Mesenchymal stem cell (in vitro differentiated cells and primary cell): Measurements from ENCODE around the gene RNF13.

Experiments
- DNase-seq: peaks from one replicate; pipeline ENCODE4 v3.0.0-alpha.2; 2013
- H2AFZ ChIP-seq: one replicate; pipeline ENCODE4 v1.6.1; 2013; ENCODE audit warnings: low read depth, mild to moderate bottlenecking, control low read depth, inconsistent platforms, low read length, moderate library complexity
- H2AK5ac ChIP-seq: 2 replicates; pipeline ENCODE4 v1.6.1; 2013; ENCODE audit warnings: low read length, moderate library complexity, mild to moderate bottlenecking, inconsistent platforms; ENCODE audit not compliant: severe bottlenecking
- H2BK120ac ChIP-seq: one replicate; pipeline ENCODE4 v1.6.1; 2013; ENCODE audit warnings: low read depth, mild to moderate bottlenecking, inconsistent platforms, low read length, moderate library complexity
- H2BK12ac ChIP-seq, 2 experiments: one replicate each; pipeline ENCODE4 v1.6.1; 2013; ENCODE audit warnings: inconsistent platforms in 2 of 2, low read length in 2 of 2, mild to moderate bottlenecking in 2 of 2, moderate library complexity in 2 of 2, control low read depth in 1 of 2
- H2BK15ac ChIP-seq: one replicate; pipeline ENCODE4 v1.6.1; 2013; ENCODE audit warnings: mild to moderate bottlenecking, low read depth, inconsistent platforms; ENCODE audit not compliant: poor library complexity, severe bottlenecking
- H2BK5ac ChIP-seq: 2 replicates; pipeline ENCODE4 v1.6.1; 2013; ENCODE audit warnings: low read depth, mild to moderate bottlenecking, low read length, control low read depth, inconsistent platforms; ENCODE audit not compliant: poor library complexity, severe bottlenecking
- H3K14ac ChIP-seq, 2 experiments: one replicate each; pipeline ENCODE4 v1.6.1; 2013; ENCODE audit warnings: inconsistent platforms in 2 of 2, low read length in 2 of 2, control low read depth in 1 of 2, mild to moderate bottlenecking in 1 of 2, moderate library complexity in 1 of 2
- H3K18ac ChIP-seq, 2 experiments: one replicate each; pipeline ENCODE4 v1.6.1; 2013; ENCODE audit warnings: inconsistent platforms in 2 of 2, low read length in 2 of 2, control low read depth in 1 of 2, low read depth in 1 of 2, mild to moderate bottlenecking in 1 of 2
- H3K23ac ChIP-seq, 2 experiments: one replicate each; pipeline ENCODE4 v1.6.1; 2013; ENCODE audit warnings: inconsistent platforms in 2 of 2, low read length in 2 of 2, mild to moderate bottlenecking in 2 of 2, moderate library complexity in 2 of 2, control low read depth in 1 of 2
- H3K27ac ChIP-seq: 2 replicates; pipeline ENCODE4 v1.5.1; 2013; ENCODE audit warnings: mild to moderate bottlenecking, moderate library complexity, low read length, control low read depth, inconsistent platforms; ENCODE audit not compliant: poor library complexity, severe bottlenecking
- H3K27me3 ChIP-seq, 2 experiments: 2 replicates each; pipeline versions ENCODE4 v1.6.1 to v1.7.0; 2013; ENCODE audit warnings: low read length in 2 of 2, mild to moderate bottlenecking in 2 of 2, moderate library complexity in 2 of 2, control low read depth in 1 of 2, inconsistent platforms in 1 of 2; ENCODE audit not compliant: control insufficient read depth in 1 of 2, insufficient read depth in 1 of 2
- H3K36me3 ChIP-seq, 2 experiments: 2 replicates each; pipeline versions ENCODE4 v1.6.1 to v1.7.0; 2013; ENCODE audit warnings: low read length in 2 of 2, control low read depth in 1 of 2, inconsistent platforms in 1 of 2, low read depth in 1 of 2, mild to moderate bottlenecking in 1 of 2; ENCODE audit not compliant: insufficient read depth in 2 of 2, control insufficient read depth in 1 of 2
- H3K4ac ChIP-seq, 2 experiments: one replicate each; pipeline ENCODE4 v1.6.1; 2013; ENCODE audit warnings: inconsistent platforms in 2 of 2, low read length in 2 of 2, mild to moderate bottlenecking in 2 of 2, moderate library complexity in 2 of 2, control low read depth in 1 of 2, low read depth in 1 of 2
- H3K4me1 ChIP-seq: 2 replicates; pipeline ENCODE4 v1.6.1; 2013; ENCODE audit warnings: low read depth, low read length, control low read depth; ENCODE audit not compliant: control insufficient read depth, insufficient read depth
- H3K4me2 ChIP-seq: 2 replicates; pipeline ENCODE4 v1.6.1; 2013; ENCODE audit warnings: low read length, mild to moderate bottlenecking, inconsistent platforms; ENCODE audit not compliant: poor library complexity, severe bottlenecking
- H3K4me3 ChIP-seq, 2 experiments: 2 replicates each; pipeline versions ENCODE4 v1.5.1 to v1.7.0; 2013; ENCODE audit warnings: low read length in 2 of 2, mild to moderate bottlenecking in 2 of 2, control low read depth in 1 of 2, low read depth in 1 of 2; ENCODE audit not compliant: insufficient read depth in 1 of 2
- H3K79me1 ChIP-seq: replicated peaks from 2 replicates; pipeline ENCODE4 v1.6.1; 2013; ENCODE audit warnings: mild to moderate bottlenecking, control low read depth, low read length, inconsistent platforms; ENCODE audit not compliant: poor library complexity, severe bottlenecking
- H3K9ac ChIP-seq: 2 replicates; pipeline ENCODE4 v1.7.0; 2013; ENCODE audit warnings: mild to moderate bottlenecking, low read length, moderate library complexity
- H3K9me3 ChIP-seq: 2 replicates; pipeline ENCODE4 v1.7.0; 2013; ENCODE audit warnings: mild to moderate bottlenecking, low read length; ENCODE audit not compliant: control insufficient read depth
- H4K8ac ChIP-seq: one replicate; pipeline ENCODE4 v1.6.1; 2013; ENCODE audit warnings: inconsistent platforms, mild to moderate bottlenecking, low read length, moderate library complexity
- H4K91ac ChIP-seq: one replicate; pipeline ENCODE4 v1.6.1; 2013; ENCODE audit warnings: mild to moderate bottlenecking, low read length, inconsistent platforms
- WGBS: methylation state at CpG from one replicate; pipeline ENCODE4 v1.1.7; 2013; ENCODE audit warnings: mixed read lengths; 5-methylcytosine and 5-hydroxymethylcytosine counted together

RNF13 gene

GRCh38 chr3:149801195-149801594 is 11.8 kb upstream of the RNF13 start:
- Histone ChIP-seq H2AK5ac (no peak overlapping the region), H3K23ac (no peak overlapping the region), H4K8ac (no peak overlapping the region), H3K36me3 (no peaks in the 10 kb centered on the region), H3K14ac (no peak overlapping the region), H3K4me3 (no peak overlapping the region), H2BK12ac (no peak overlapping the region), H3K9me3 (no peaks in the 10 kb centered on the region), H2AFZ (no peak overlapping the region), H2BK120ac (no peak overlapping the region), H3K27me3 (no peaks in the 10 kb centered on the region), H2BK5ac (no peak overlapping the region), H3K9ac (no peak overlapping the region), H3K18ac (no peak overlapping the region), H2BK15ac (no peak overlapping the region), H3K79me1 (no peaks in the 10 kb centered on the region), H3K4ac (no peak overlapping the region), H3K4me1 (no peaks in the 10 kb centered on the region), H4K91ac (no peak overlapping the region), H3K4me2 (no peak overlapping the region), H3K27ac (no peak overlapping the region)
- no CpG with 5 or more reads among the region's 1 CpG for WGBS
- no peak for DNase-seq

- H3K4me2 ChIP-seq: no peak overlapping the region
- H2AK5ac ChIP-seq: no peak overlapping the region
- H3K9ac ChIP-seq: no peak overlapping the region
- H3K14ac ChIP-seq: no peak overlapping the region
- no peaks in the 10 kb centered on the region for H3K4me1 ChIP-seq
- H3K4ac ChIP-seq: no peak overlapping the region
- no peak overlapping the region for H4K8ac ChIP-seq
- H3K27me3 ChIP-seq: no peaks in the 10 kb centered on the region
- no peak overlapping the region for H2AFZ ChIP-seq
- H3K23ac ChIP-seq: no peak overlapping the region
- no peaks in the 10 kb centered on the region for H3K79me1 ChIP-seq
- no peak overlapping the region for H3K4me3 ChIP-seq
- H2BK15ac ChIP-seq: no peak overlapping the region
- H3K9me3 ChIP-seq: no peaks in the 10 kb centered on the region
- no peak overlapping the region for H3K18ac ChIP-seq
- no peak overlapping the region for H2BK5ac ChIP-seq
- H3K27ac ChIP-seq: no peak overlapping the region
- 73% methylated on average over 4 of the region's 5 CpGs for WGBS
- H3K36me3 ChIP-seq: no peaks in the 10 kb centered on the region
- no peak overlapping the region for H4K91ac ChIP-seq
- H2BK120ac ChIP-seq: no peak overlapping the region
- DNase-seq: no peak
- H2BK12ac ChIP-seq: no peak overlapping the region
Observed at GRCh38 chr3:149801639-149802038, 11.4 kb upstream of the RNF13 start.

DNA sequence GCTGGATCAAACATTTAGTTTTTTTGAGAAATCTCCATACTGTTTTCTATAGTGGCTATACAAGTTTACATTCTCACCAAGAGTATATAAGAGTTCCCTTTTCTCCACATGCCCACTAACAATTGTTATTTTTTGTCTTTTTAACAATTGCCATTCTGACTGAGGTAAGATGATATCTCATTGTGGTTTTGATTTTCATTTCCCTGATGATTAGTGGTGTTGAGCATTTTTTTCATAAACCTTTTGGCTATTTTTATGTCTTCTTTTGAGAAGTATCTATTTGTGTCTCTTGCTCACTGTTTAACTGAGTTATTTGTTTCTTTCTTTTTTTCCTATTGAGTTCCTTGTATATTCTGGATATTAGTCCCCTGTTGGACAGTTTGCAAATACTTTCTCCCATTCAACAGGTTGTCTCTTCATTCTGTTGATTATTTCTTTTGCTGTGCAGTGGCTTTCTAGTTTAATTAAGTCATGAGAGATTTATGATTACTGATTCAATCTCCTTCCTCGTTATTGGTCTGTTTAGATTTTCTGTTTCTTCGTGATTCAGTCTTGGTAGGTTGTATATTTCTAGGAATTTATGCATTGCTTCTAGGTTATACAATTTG is 6.7 kb upstream of the RNF13 start:
- no peak overlapping the region for H3K27ac ChIP-seq
- H3K4me2 ChIP-seq: no peak overlapping the region
- H3K4ac ChIP-seq: no peak overlapping the region
- no peak overlapping the region for H2BK5ac ChIP-seq
- no peak overlapping the region for H2BK12ac ChIP-seq
- H2AFZ ChIP-seq: no peak overlapping the region
- no peak overlapping the region for H2AK5ac ChIP-seq
- no peaks in the 10 kb centered on the region for H3K9me3 ChIP-seq
- H3K4me1 ChIP-seq: peaks cover 1% of the 10 kb centered on the region
- H2BK15ac ChIP-seq: no peak overlapping the region
- H3K23ac ChIP-seq: no peak overlapping the region
- H3K18ac ChIP-seq: no peak overlapping the region
- no peak overlapping the region for H4K91ac ChIP-seq
- H3K14ac ChIP-seq: no peak overlapping the region
- H3K4me3 ChIP-seq: no peak overlapping the region
- no peak overlapping the region for H3K9ac ChIP-seq
- H2BK120ac ChIP-seq: no peak overlapping the region
- H3K27me3 ChIP-seq: no peaks in the 10 kb centered on the region
- no peak for DNase-seq
- 88% methylated on average over 2 of the region's 2 CpGs for WGBS
- H4K8ac ChIP-seq: no peak overlapping the region
- H3K79me1 ChIP-seq: no peaks in the 10 kb centered on the region
- no peaks in the 10 kb centered on the region for H3K36me3 ChIP-seq

GRCh38 chr3:149808209-149808829 is 4.7 kb upstream of the RNF13 start:
- H2BK15ac ChIP-seq: no peak overlapping the region
- no peak overlapping the region for H2BK120ac ChIP-seq
- H3K27ac ChIP-seq: no peak overlapping the region
- H4K8ac ChIP-seq: no peak overlapping the region
- H3K4me1 ChIP-seq: peaks cover 4% of the 10 kb centered on the region
- no peak overlapping the region for H3K4me2 ChIP-seq
- no peak overlapping the region for H2AK5ac ChIP-seq
- H2AFZ ChIP-seq: no peak overlapping the region
- no peak overlapping the region for H2BK12ac ChIP-seq
- H3K14ac ChIP-seq: no peak overlapping the region
- no peak overlapping the region for H2BK5ac ChIP-seq
- H4K91ac ChIP-seq: no peak overlapping the region
- H3K18ac ChIP-seq: no peak overlapping the region
- H3K9me3 ChIP-seq: no peaks in the 10 kb centered on the region
- WGBS: 28% methylated on average over 4 of the region's 4 CpGs
- H3K27me3 ChIP-seq: no peaks in the 10 kb centered on the region
- H3K79me1 ChIP-seq: no peaks in the 10 kb centered on the region
- H3K23ac ChIP-seq: no peak overlapping the region
- H3K36me3 ChIP-seq: no peaks in the 10 kb centered on the region
- peak; percentile 78 for DNase-seq
- H3K9ac ChIP-seq: no peak overlapping the region
- H3K4ac ChIP-seq: peak overlapping the region in 1 of 2 experiments; percentile 8
- no peak overlapping the region for H3K4me3 ChIP-seq
